Glomerular endothelial cell (primary cell): Measurements from ENCODE around the gene CFD. TPM values are rescaled to one million over a fixed set of nuclear protein-coding genes. Genes with fewer than 3 reads are reported as not detected.
A peak's percentile ranks its signal among the peaks of the same experiment; 100 is the strongest.
"Not testable (repeated sequence)": the region's sequence is repeated elsewhere in the genome, so short reads cannot be mapped to it uniquely, and the experiment has no call there.

Experiments
- DNase-seq: peaks from one replicate; pipeline ENCODE4 v3.0.0-alpha.2; 2011; ENCODE audit warnings: low read depth, low spot score; ENCODE audit errors: extremely low read depth
- total RNA-seq: library from RNA; depleted of rRNA; stranded (reverse); fragments of >200 nt; gene quantifications from 2 replicates; pipeline ENCODE4 v1.2.3, GENCODE V29; 2015

The CFD gene
- total RNA-seq, 1 donor from 2014 or later: 1.2 TPM

DNA sequence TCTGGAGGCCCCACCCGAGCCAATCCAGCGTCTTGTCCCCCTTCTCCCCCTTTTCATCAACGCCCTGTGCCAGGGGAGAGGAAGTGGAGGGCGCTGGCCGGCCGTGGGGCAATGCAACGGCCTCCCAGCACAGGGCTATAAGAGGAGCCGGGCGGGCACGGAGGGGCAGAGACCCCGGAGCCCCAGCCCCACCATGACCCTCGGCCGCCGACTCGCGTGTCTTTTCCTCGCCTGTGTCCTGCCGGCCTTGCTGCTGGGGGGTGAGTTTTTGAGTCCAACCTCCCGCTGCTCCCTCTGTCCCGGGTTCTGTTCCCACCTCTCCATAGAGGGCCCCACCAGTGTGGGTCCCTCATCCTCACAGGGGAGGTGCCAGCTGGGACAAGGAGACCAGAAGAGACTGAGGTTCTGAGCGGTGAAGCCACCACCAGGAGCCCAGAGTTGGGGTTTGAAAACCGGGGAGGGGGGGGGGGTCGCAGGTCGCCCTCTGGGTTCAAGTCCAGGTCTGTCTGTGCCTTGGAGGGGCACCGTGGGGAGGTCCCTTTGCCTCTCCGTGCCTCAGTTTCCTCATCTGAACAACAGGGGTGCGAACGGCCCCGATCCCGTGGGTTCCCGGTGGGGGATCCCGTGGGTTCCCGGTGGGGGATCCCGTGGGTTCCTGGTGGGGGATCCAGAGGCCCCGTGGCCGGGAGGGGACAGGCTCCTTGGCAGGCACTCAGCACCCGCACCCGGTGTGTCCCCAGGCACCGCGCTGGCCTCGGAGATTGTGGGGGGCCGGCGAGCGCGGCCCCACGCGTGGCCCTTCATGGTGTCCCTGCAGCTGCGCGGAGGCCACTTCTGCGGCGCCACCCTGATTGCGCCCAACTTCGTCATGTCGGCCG is 7.1 kb upstream of the CFD start, which contains the start of gene ELANE:
TSS of gene ELANE (plus strand) at position 168 of the 878 bp plus-strand sequence. CDS start at position 194, 26 bp downstream.
- DNase-seq: no peak

DNA sequence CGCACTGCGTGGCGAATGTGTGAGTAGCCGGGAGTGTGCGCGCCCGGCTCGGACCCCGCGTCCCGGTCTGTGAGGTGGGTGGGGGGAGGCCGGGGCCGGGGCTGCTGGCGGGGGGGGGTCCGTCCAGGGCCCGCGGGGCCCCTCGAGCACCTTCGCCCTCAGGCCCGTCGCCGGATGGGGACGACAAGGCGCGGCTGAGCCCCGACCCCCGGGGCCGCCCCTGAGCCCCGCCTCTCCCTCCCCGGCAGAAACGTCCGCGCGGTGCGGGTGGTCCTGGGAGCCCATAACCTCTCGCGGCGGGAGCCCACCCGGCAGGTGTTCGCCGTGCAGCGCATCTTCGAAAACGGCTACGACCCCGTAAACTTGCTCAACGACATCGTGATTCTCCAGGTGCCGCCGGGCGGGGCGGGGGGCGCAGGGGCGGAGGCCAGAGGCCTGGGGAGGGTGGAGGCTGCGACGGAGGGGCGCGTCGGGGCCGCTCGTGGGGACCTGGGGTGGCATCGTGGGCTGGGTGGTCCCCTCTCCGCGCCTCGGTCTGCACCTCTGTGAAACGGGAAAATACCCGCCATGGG is 6.4 kb upstream of the CFD start:
- DNase-seq: no peak

DNA sequence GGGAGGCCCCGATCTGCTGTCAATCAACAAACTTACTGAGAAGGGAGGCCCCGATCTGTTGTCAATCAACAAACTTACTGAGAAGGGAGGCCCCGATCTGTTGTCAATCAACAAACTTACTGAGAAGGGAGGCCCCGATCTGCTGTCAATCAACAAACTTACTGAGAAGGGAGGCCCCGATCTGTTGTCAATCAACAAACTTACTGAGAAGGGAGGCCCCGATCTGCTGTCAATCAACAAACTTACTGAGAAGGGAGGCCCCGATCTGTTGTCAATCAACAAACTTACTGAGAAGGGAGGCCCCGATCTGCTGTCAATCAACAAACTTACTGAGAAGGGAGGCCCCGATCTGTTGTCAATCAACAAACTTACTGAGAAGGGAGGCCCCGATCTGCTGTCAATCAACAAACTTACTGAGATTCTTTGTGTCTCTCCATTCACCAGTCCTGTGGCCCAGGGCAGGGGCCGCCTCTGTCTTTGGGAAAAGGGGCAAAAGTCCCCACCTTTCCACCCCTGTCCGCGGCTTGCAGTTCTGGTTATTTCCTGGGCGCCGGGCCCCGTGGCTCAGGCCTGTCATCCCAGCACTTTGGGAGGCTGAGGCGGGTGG is 5.7 kb upstream of the CFD start:
- DNase-seq: not testable (repeated sequence)

DNA sequence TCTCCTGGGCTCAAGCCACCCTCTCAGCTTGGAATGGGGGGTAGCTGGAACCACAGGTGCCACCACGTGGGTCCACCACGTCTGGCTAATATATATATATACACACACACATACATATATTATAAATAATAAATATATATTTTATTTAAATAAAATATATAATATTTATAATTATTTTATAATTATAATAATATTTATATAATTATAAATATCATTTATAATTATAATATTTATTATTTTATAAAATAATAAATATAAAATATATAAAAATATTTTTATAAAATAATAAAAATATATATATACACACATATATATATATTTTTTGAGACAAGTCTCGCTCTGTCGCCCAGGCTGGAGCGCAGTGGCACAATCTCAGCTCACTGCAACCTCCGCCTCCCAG is 4.9 kb upstream of the CFD start:
- no peak for DNase-seq

DNA sequence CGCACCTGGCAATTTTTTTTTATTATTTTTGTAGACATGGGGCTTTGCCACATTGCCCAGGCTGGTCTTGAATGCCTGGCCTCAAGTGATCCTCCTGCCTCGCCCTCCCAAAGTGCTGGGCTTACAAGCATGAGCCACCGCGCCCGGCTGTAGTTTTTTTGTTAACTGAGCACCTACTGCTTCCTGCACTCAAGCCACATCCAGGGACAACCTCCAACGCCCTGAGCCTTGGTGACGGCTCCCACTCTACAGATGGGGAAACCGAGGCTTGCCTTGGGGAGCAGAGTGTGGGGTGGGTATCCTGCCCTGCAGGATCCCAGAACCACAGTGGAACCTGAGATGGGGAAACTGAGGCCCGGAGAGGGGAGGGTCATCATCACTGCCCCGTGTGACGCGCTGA is 4.3 kb upstream of the CFD start:
- DNase-seq: no peak

DNA sequence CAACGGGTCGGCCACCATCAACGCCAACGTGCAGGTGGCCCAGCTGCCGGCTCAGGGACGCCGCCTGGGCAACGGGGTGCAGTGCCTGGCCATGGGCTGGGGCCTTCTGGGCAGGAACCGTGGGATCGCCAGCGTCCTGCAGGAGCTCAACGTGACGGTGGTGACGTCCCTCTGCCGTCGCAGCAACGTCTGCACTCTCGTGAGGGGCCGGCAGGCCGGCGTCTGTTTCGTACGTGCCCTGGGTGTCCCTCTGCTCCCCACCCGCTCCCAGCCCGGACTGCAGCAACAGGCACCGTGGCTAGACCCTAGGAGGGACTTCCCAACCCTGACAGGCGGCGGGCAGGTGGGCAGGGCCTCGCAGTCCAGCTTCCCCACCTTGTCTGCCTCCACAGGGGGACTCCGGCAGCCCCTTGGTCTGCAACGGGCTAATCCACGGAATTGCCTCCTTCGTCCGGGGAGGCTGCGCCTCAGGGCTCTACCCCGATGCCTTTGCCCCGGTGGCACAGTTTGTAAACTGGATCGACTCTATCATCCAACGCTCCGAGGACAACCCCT is 3.8 kb upstream of the CFD start:
- no peak for DNase-seq

DNA sequence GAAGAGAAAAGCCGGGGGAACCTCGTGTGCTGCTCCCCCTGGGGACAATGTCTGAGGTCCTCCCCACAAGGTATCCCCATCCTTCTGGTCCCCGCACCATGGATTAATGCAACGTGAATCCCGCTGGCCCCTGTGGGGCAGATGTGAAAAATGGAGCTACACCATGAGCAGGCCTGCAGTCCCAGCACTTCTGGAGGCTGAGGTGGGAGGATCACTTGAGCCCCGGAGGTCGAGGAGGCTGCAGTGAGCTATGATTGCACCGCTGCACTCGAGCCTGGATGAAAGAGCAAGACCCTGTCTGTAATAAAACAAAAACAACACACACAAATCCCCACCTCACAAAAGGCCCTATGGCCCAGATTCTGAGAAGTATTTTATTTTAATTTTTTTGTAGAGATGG is 1.2 kb upstream of the CFD start:
- no peak for DNase-seq

DNA sequence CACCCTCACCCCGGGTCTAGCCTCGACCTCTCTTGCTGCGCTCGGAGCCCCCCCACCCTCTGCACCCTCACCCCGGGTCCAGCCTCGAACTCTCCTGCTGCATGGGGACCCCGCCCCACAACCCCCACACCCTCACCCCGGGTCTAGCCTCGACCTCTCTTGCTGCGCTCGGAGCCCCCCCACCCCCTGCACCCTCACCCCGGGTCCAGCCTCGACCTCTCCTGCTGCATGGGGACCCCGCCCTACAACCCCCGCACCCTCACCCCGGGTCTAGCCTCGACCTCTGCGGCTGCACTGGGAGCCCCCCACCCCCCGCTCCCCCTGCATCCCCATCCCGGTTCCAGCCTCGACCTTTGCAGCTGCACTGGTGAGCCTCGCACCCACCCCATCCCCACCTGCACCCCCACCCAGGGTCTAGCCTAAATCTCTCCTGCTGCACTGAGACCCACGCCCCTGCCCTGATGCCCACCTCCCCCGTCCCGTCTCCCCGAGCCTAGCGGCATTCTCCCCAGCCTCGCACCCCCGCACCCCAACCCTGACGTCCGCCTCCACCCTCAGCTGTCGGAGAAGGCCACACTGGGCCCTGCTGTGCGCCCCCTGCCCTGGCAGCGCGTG is 1.8 kb downstream of the CFD start:
- no peak for DNase-seq

DNA sequence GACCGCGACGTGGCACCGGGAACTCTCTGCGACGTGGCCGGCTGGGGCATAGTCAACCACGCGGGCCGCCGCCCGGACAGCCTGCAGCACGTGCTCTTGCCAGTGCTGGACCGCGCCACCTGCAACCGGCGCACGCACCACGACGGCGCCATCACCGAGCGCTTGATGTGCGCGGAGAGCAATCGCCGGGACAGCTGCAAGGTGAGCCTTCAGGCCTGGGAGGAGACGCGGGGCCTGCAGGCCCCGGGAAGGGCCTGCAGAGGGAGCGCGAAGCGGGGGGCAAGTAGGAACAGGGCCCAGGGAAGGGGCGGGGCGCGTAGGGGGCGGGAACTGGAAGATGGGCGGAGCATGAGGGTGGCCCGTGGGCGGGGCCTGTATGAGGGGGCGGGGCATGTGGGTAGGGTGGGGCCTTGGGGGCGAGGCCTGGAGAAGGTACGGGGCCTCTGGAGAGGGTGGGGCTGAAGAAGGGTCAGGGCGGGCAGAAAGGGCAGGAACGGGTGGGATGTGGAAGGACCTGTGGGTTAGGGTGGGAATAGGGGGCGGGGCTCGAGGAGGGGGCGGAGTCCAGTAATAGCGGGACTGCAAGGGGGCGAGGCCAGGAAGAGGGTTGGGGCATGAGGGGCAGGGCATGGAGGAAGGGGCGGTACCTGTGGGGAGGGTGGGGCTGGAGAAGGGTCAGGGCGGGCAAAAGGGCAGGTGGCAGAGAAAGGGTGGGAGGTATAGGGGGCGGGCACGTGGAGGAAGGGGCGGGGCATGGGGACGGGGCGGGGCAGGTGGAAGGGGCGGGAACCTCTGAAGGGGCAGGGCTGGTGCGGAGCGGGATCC is 2.5 kb downstream of the CFD start:
- DNase-seq: no peak

DNA sequence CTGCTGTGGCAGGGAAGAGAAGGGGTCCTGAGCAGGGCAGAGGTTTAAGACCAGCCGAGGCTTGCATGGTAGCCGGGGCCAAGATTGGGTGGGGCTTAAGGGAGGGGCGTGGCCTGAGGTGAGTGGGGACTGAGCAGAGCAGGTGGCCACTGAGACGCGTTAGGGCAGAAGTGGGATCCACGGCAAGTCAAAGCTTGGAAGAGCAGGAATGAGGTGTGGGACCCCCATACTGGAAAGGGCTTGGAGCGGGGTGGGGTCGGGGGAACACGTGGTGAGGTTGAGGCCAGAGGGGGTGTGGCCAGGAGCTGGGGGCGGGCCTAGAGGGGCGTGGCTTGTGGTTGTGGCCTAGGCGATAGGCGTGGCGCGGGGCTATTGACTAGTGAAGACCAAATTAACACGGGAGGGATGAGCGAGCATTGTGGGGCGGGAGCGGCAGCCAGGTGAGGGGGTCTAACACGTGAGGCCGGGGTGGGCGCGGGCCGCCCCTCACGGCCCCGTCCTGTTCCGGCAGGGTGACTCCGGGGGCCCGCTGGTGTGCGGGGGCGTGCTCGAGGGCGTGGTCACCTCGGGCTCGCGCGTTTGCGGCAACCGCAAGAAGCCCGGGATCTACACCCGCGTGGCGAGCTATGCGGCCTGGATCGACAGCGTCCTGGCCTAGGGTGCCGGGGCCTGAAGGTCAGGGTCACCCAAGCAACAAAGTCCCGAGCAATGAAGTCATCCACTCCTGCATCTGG is 3.3 kb downstream of the CFD start:
- DNase-seq: no peak

DNA sequence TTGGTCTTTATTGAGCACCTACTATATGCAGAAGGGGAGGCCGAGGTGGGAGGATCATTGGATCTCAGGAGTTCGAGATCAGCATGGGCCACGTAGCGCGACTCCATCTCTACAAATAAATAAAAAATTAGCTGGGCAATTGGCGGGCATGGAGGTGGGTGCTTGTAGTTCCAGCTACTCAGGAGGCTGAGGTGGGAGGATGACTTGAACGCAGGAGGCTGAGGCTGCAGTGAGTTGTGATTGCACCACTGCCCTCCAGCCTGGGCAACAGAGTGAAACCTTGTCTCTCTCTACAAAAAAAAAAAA is 3.8 kb downstream of the CFD start:
- no peak for DNase-seq

DNA sequence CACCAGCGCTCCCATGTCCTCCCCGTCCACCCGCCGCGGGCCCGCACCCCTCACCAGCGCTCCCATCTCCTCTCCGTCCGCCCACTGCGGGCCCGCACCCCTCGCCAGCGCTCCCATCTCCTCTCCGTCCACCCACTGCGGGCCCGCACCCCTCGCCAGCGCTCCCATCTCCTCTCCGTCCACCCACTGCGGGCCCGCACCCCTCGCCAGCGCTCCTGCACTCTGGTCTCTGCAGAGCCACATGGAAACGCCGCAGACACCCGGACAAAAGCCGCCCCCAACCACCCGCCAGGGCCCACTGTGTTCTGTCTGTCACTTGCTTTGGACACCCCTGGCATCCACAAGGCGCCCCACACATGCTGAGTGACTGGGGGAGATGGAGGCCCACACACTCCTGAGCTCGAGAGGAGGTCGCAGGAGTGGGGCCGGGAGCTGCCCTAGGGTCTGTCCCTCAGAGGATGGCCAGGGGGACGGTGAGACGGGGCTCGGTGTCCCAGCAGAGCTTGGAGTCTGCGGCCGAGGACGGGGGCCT is 7.4 kb downstream of the CFD start:
- no peak for DNase-seq

DNA sequence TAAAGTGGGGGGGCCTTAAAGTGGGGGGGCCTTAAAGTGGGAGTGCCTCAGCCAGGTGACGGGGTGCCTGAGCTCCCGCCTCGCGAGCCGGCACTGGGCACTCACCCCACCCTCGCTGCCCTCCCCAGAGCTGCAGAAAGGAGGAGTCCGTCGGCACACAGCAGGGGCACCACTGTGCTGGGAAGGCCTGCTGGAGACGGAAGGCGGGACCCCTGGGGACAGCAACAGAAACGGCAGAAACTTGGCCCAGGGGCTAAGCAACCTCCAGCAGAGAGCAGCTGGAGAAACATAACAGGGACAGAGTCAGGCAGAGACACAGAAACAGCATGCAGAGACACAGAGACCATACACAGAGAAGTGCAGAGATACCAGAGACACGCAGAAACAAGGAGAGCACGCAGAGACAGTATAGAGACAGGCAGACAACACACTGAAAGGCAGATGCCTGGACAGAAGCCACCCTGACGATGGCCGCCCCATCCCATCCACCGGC is 7.9 kb downstream of the CFD start:
- DNase-seq: no peak

DNA sequence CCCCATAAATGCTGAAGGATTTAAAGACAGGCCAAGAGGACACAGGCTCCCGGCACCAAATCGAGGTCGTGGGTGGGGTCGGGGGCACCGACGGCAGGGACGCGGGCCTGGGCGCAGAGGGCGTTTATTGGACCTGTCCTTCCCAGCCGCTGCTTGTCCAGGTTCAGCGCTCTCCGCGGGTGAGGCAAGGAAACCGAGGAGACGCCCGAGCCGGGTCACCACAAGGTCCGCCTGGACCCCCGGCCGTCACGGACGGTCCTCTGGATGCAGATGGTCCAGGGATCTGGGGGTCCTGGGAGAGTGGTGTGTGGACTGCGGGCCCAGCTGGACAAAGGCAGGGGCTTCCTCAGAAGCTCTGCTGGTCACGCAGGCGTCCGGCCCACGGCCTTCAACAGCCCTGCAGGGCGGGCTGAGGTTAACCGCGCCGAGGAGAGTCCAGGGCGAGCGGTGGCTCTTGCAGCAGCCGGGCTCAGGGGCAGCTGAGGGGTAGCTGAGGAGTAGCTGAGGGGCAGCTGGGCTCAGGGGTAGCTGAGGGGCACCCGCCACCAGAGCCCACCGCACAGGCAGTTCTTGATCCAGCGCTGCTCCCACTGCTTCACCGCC is 8.5 kb downstream of the CFD start:
- no peak for DNase-seq

DNA sequence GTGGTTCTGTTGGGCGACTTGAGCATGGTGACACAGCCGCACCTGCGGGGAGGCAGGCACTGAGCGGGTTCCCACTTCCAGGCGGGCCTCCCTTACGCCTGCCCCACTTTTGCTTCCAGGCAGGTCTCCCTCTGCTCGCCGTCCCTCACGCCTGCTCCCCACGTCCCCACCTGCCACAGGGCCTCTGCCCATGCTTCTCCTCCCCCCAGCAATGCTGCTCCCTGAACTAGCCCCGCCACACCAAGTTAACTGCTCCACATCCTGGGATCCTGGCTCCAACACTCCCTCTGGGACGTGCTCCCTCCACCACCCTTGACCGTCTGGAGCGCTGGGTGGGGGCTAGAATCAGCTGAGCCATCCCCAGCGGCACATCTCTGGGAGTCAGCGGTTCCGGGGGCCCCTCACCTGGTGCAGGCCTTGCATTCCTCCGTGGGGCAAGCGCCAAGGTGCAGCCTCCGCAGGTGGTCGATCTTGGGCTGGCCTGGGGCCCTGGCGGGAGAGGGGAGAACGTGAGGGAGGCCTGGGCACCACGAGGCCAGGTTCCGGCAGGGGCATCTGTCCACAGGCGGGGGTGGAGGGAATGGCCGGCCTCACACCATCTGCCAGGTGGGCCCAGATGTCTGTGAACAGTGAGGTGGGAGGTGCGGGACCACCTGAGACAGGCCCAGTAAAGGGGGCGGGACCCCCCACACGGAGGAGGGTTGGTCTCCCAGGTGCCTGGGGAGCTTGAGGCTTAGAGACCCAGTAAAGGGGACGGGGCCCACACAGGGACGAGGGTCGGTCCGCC is 9.2 kb downstream of the CFD start:
- DNase-seq: no peak

DNA sequence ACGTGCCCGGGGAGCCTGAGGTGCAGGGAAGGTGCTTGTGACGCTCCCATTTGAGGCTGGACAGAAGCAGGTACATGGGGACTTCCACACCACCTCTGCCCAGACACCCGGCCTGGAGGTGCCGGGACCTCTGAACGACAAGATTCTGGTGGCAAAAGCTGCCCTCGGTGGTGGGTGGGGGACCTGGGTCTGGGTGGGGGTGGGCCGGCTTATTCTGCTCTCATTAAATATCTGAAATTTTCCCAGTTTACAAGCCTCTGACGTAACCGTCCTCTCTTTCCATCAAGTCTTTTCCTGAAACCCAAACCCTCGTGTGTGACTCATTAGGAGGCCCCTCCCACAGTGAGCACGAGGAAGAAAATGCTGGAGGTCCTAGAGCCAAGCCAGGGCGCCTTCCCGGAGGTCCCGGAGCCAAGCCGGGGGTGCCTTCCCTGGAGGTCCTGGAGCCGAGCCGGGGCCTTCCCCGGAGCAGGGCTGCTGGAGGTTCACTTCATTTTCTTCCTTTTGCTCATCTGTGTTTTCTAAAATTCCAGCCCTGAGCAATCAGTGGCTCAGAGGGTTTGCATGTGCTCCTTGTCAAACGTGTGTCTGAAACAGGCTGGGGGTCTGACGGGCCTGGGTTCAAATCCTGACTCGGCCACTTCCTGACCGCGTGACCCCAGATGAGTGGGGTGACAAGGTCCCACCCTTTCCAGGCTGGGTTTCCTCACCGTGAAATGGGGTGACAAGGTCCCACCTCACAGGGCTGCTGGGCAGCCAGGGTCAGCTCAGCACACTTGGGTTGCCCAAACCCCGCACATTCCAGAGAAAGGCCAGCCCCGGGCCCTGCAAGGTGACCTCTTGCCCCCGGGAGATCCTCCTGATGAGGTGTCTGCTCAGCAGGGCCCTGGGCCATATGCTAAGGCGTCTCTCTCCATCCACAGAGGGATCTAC is 10.0 kb downstream of the CFD start:
- peak; percentile 42 for DNase-seq

DNA sequence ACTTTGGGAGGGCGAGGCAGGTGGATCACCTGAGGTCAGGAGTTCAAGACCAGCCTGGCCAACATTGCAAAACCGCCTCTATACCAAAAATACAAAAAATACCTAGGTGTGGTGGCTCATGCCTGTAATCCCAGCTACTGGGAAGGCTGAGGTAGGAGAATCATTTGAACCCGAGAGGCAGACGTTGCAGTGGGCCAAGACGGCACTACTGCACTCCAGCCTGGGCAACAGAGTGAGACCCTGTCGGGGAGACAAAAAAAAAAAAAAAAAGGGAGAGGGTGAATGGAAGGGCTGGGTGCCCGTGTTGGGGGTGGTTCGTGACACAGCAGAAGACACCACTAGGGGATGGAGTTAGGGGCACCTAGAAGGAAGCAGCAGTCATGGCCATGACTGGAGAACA is 10.8 kb downstream of the CFD start:
- no peak for DNase-seq
